ENCODE measurements around the gene TPST1.
"Not testable (repeated sequence)": the region's sequence is repeated elsewhere in the genome, so short reads cannot be mapped to it uniquely, and the experiment has no call there.

TPST1 gene

DNA sequence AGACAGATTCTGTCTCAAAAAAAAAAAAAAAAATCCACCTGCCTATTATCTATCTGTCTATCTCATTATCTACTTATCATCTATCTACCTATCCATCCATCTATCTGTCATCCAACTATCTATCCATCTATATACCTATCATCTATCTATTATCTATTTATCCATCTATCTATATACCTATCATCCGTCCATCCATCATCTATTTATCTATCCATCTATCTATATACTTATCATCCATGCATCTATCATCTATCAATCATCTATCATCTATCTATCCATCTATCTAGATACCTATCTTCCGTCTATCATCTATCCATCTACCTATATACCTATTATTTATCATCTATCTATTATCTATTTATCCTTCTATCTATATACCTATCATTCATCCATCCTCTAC lies 16.5 kb upstream of the TPST1 start:
- no peak for DNase-seq (ENCODE audit: low read depth in 2 of 2)

DNA sequence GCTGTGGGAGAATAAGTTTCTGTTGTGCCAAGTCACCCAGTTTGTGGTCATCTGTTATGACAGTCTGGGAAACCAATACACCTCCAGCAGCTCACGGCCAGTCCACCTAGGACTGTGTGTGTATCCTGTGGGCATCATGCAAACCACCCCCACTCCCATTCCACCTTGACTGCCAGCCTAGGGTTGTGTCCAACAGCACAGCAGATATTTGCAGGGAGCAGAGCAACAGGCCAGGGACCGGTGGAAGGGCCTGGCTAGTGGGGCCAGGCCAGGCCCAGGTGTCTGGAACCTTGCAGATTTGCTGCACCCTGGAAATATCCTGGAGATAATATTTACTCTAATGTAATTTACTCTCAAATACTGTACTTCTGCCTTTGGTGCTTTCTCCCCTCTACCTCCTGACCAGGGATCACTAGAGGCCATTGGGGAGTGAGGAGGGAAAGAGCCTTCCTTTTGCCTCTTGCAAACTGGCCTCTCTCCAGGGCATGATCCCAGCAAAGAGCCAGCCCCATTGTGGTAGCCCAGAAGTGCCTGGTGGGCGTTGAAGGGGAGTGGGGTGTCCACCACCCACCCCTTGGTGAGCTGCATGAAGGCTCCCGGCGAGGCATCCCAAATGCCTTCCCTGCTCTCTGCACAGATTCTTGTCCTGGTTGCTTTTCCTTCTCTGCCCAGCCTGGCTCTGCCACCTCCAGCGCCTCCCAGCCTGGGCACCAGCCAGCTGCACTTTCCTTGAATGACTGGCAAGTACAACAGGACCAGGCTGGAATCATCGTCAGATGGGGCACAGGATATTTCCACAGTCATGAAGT lies 15.2 kb upstream of the TPST1 start:
- DNase-seq (ENCODE audit: low read depth in 2 of 2), result no peak

DNA sequence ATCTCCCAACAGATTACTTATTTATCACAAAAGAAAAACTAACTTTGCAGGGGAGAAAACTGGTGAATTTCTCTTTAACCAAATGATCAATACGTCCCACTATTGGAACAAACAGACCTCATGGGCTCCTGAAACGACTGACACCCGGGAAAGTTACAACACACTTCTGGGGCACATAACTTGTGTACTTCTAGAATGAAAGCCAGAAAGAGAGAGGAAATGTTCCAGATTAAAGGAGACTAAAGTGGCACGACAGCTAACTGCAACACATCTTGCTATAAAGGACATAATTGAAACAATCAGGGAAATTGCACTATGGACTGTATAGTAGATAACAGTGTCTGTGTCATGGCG lies 14.7 kb upstream of the TPST1 start:
- DNase-seq (ENCODE audit: low read depth in 2 of 2), result no peak

- DNase-seq (ENCODE audit: low read depth in 2 of 2), result no peak
These were observed 11.9 kb upstream of the TPST1 start for GRCh38 chr7:66193146-66193725.

GRCh38 chr7:66198469-66198868 lies 6.7 kb upstream of the TPST1 start:
- no peak for DNase-seq (ENCODE audit: low read depth in 2 of 2)

GRCh38 chr7:66198956-66199355 lies 6.2 kb upstream of the TPST1 start:
- no peak for DNase-seq (ENCODE audit: low read depth in 2 of 2)

- DNase-seq (ENCODE audit: low read depth in 2 of 2), result no peak
These were observed 2.7 kb upstream of the TPST1 start for GRCh38 chr7:66202441-66202840.

DNA sequence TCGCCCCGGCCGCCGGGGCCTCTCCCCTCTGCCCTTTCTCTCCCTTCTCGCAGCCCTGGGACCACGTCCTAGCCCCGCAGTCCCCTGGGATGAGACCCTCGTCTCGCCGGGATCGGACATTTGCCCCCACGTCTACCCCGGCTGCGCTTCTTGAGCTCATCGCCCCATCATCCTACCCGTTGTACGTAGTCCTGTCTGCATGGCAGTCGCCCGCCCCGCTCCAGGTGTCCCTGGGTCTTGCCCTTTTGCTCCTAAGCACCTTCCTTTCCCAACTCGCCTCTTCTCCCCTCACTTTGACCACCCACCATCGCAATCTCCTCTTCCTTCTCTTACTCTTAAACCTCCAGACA lies 582 bp downstream of the TPST1 start:
- no peak for DNase-seq (ENCODE audit: low read depth in 2 of 2)

DNA sequence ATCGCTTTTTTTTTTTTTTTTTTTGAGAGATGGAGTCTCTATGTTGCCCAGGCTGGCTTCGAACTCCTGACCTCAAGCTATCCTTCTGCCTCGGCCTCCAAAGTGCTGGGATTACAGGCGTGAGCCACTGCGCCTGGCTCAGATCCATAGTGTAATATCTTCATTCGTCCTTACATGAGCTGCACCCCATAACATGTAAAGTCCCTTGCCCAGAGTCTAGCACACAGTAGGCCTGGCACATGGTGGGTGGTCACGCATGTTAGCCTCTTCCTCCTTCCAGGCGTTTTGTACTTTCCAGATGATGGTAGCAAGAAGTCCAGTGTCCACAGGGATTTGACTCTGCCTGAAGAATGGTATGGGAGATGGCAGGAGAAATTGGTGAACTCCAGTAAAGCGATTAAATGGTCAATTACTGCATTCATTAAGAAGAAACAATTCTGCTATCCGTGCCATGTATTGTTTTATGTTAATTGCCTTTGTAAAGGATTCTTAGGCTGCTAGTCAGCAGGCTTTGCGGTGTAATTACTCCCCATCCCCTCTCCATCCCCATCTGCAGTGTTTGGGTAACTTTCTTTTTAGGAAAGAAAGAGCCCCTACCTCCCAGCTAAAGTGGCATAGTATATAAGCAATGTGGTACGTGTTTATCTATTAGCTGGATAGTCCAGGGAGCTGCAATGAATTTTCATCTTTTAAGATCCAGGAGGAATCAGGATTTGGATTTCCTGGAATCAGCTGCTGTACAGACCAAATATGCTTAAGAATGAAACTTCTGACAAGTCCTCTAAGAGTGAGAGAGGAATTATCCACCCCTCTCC lies 1.2 kb downstream of the TPST1 start:
- no peak for DNase-seq (ENCODE audit: low read depth in 2 of 2)

GRCh38 chr7:66206934-66207240 lies 1.8 kb downstream of the TPST1 start:
- no peak for DNase-seq (ENCODE audit: low read depth in 2 of 2)

- no peak for DNase-seq (ENCODE audit: low read depth in 2 of 2)
These were observed 2.4 kb downstream of the TPST1 start for GRCh38 chr7:66207540-66207939.

DNA sequence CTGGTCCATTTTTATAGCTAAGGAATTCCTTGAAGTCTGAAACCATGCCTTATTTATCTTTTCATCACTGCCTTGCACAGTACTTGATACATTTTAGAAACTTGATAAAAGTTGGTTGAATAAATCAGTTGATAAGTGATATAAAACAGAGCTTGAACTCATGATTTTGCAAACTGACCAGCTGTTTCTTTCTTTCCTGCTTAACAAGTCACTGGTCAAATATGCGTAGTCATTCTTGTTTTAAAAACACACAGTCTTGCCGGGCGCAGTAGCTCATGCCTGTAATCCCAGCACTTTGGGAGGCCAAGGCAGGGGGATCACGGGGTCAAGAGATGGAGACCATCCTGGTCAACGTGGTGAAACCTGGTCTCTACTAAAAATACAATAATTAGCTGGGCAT lies 6.3 kb downstream of the TPST1 start:
- DNase-seq (ENCODE audit: low read depth in 2 of 2), result no peak

DNA sequence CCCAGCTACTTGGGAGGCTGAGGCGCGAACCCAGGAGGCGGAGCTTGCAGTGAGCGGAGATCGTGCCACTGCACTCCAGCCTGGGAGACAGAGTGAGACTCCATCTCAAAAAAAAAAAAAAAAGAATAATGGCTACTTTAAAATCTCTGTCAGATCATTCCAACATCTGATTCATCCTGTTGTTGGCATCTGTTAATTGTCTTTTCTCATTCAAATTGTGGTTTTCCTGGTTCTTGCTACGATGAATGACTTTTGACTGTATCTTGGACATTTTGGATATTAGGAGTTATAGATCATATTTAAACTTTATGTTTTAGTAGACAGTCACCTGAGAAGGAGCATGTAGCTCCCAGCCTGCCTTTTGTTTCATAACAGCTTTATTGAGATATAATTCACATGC lies 8.5 kb downstream of the TPST1 start:
- DNase-seq (ENCODE audit: low read depth in 2 of 2), result no peak

- DNase-seq (ENCODE audit: low read depth in 2 of 2), result no peak
These were observed 11.6 kb downstream of the TPST1 start for GRCh38 chr7:66216687-66217086.

DNA sequence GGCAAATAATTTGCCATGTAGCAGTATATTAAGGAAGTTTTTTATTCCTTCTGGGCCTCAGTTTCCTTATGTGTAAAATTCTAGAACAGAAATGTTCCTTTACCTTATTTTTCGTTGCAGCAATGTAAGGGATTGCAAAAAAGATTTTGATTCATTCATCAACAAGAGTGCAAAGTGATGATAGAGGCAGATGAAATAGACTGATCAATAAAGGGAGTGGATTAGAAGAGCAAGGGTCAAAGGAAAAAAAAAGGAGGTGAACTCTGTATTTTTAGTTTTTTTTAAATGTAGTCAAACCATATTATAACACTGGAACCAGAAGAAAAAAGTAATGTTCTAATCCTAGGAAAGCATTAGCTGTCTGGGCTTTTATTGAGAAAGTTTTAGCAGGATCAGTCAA lies 14.7 kb downstream of the TPST1 start:
- DNase-seq (ENCODE audit: low read depth in 2 of 2), result no peak

DNA sequence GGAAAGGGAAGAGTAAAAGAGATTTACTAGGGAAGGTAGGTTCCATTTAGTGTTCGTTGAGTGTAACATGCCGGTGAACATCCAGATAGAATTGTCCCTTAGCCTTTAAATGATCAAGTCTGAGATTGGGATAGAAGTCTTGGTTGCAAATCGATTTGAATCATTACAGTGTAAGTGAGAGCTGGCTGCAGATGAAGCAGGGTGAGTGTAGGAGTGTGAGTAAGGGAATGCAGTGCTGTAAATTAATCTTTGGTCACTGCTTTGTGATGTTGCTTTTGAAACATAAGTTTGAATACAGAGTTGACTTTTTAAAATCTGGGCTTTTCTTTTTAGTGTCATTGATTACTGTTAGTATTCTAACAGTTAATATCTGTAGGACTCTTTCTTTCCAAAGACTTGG lies 16.3 kb downstream of the TPST1 start:
- no peak for DNase-seq (ENCODE audit: low read depth in 2 of 2)

DNA sequence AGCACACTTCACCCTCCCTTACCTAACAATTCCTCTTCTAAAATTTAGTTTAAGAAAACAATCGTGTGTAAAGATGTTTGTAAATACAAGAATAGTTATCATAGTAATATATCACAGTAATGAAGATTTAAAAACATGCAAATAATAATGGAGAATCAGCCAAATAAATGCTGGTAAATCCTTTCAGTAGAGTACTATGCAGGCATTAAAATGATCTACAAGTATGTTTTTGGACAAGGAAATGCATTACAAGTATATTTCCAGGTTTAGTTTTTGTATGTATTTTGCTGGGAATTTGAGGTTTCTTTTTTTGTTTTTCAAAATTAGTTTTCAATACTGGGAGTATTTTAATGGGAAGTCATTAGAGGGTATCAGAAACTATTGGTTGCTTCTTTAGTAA lies 22.7 kb downstream of the TPST1 start:
- no peak for DNase-seq (ENCODE audit: low read depth in 2 of 2)

DNA sequence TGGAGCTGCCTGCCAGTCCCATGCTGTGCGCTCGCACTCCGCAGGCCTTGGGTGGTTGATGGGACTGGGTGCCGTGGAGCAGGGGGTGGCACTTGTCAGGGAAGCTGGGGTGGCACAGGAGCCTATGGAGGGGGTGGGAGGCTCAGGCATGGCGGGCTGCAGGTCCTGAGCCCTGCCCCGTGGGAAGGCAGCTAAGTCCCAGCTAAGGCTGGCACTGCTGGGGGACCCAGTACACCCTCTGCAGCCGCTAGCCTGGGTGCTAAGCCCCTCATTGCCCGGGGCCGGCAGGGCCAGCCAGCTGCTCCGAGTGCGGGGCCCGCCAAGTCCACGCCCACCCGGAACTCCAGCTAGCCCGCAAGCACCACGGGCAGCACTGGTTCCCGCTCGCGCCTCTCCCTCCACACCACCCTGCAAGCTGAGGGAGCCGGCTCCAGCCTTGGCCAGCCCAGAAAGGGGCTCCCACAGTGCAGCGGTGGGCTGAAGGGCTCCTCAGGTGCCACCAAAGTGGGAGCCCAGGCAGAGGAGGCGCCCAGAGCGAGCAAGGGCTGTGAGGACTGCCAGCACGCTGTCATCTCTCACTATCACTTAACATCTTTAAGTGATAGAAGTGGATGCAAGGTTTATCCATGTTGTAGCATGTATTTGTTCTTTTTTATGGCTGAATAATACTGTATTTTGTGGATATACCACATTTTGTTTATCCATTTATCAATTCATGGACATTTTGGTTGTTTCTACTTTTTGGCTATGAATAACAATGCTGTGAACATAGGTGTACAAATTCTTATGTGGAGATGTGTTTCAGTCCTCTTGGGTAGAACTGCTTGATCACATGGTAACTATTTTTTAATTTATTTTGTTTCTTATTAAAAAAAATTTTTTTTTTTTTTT lies 26.4 kb downstream of the TPST1 start:
- not testable (repeated sequence) for DNase-seq (ENCODE audit: low read depth in 2 of 2)

GRCh38 chr7:66233638-66234037 lies 28.5 kb downstream of the TPST1 start:
- no peak for DNase-seq (ENCODE audit: low read depth in 2 of 2)

- no peak for DNase-seq (ENCODE audit: low read depth in 2 of 2)
These were observed 31.7 kb downstream of the TPST1 start for GRCh38 chr7:66236713-66237303.

GRCh38 chr7:66237906-66238772 lies 33.0 kb downstream of the TPST1 start:
- DNase-seq (ENCODE audit: low read depth in 2 of 2), result no peak

All from stimulated activated CD4-positive, alpha-beta T cell treated with anti-CD3 and anti-CD28 coated beads, Interleukin-1b, Interleukin-23, amount 100 ng/mL, for 1 hour (primary cell).